GM08714 (cell line): ENCODE results near the gene ELL2.
A peak's percentile ranks its signal among the peaks of the same experiment; 100 is the strongest.

ENCODE experiments used
- H3K4me3 ChIP-seq: fragments of 200-500 bp; sonication (Bioruptor generic); 2 replicates; pipeline ENCODE4 v1.5.1; 2014; ENCODE audit warnings: mild to moderate bottlenecking, low read length, inconsistent platforms
- ZNF274 ChIP-seq: IDR thresholded peaks from 2 replicates; pipeline ENCODE4 v1.6.1; 2012; ENCODE audit warnings: mild to moderate bottlenecking, low read depth, low read length

Gene ELL2

GRCh38 chr5:95884017-95884325 is 77.7 kb downstream of the ELL2 start:
- TF ChIP-seq ZNF274 = no peak
- H3K4me3 ChIP-seq = peak overlapping the region; percentile 22; the same call in 1 of the 2 replicates

DNA sequence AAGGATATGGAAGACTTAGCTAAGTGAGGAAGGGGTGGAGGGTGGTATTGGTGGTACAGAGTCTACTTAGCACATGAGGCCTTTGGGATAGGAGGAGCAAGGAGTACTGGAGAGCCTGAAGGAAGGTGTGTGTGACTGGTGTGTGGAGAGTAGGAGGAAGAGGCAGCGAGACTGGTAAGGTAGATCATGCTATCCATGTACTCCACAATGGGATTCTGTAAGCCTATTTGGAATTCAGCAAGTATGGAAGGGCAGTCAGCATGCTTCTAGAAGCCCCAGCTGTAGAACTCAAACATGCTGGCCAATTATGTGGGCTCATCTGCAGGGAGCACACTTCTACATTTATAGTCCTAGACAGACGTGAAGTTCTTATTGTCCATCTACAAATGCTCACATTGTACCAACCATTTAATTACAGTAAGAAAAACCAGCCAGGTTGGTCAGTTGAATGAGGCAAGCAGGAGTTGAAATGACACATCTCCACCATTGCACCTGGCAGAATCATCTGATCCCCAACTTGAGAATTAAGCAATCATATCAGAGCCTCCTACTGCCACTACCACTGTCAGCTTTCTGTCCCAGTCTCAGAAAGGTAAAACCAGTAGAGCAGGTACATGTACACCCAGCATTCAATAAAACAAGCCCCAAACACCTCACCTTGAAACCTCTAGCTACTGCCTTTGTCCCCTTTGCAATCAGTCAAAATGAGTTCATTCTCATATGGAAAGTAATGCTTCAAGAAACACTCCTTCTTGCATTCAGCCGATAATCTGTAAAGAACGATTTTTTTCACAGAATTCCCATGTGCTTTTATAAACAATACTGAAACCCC is 78.2 kb downstream of the ELL2 start:
- TF ChIP-seq ZNF274 = no peak

DNA sequence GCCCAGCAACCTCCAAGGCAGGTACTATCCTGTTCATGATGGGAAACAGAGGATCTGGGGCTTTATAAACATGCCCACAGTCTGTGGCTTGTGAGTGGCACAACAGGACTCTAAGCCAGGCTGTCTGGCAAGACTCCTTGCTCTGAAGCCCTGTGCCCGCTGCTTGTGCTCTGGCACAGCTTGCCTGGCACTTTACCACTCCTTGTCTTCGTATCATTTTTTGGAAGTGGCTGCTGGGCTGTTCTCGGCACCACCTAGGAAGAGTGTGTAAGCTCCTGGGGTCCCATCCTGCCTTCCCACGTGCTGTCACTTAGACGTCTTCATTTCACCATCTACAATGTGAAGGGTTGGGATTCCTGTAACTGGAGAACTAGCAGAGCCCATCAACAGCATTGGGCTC is 79.8 kb downstream of the ELL2 start:
- TF ChIP-seq ZNF274 = no peak
- no peak overlapping the region for H3K4me3 ChIP-seq

More for the DNA sequence above, 78.2 kb downstream of the ELL2 start:
- peak overlapping the region; percentile 22; the same call in 1 of the 2 replicates for H3K4me3 ChIP-seq

GRCh38 chr5:95880081-95880926 is 81.3 kb downstream of the ELL2 start:
- H3K4me3 ChIP-seq = no peak overlapping the region
- TF ChIP-seq ZNF274 = no peak

- TF ChIP-seq ZNF274 = no peak
- no peak overlapping the region for H3K4me3 ChIP-seq
Observed at GRCh38 chr5:95879661-95880060, 82.0 kb downstream of the ELL2 start.

DNA sequence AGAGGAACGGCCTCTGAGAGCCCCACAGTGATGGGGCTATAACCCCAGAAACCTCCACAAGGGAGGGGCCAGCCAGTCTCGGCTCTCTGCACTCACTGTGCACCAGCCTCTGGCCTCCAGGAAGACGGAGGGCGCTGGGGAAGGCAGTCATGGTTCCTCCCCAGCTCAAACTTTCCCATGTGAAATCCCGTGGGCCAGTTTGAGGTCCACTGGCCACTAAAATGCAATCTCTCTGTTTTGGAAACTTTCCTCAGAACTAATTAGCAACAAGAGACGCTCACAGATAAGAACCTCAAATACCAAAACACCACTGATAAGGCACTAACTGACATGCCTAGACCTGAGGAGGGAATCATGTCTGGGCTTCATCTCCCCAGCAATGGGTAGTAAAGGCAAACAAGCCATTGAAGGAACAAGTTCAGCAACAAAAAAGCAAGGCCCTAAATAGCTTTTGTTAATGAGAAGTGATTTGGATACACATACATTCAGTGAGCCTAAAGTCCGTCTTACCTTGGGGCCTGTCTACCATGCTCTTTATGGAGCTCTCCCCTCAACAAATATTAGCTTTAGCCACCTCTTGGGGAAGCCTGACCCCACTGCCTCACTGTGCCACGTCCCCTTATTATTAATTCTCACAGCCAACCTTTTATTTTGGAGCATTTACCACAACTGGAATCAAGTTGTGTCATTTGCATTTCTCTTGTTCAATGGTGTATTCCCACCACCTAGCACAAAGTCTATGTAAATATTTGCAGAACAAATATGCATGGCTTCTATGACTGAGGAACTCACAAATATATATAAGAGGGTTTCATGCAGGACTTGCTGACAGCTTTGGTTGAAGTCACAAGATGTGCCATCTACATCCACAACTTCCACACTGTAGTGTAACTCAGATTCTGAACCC is 83.0 kb downstream of the ELL2 start:
- no peak overlapping the region for H3K4me3 ChIP-seq
- TF ChIP-seq ZNF274 = no peak

- no peak overlapping the region for H3K4me3 ChIP-seq
- no peak for TF ChIP-seq ZNF274
Observed at GRCh38 chr5:95876782-95877181, 84.9 kb downstream of the ELL2 start.

GRCh38 chr5:95874246-95874645 is 87.4 kb downstream of the ELL2 start:
- no peak overlapping the region for H3K4me3 ChIP-seq
- TF ChIP-seq ZNF274 = no peak

- no peak for TF ChIP-seq ZNF274
- no peak overlapping the region for H3K4me3 ChIP-seq
Observed at GRCh38 chr5:95873351-95873750, 88.3 kb downstream of the ELL2 start.

- no peak overlapping the region for H3K4me3 ChIP-seq
- TF ChIP-seq ZNF274 = no peak
Observed at GRCh38 chr5:95872346-95873268, 89.0 kb downstream of the ELL2 start.

- no peak overlapping the region for H3K4me3 ChIP-seq
- no peak for TF ChIP-seq ZNF274
Observed at GRCh38 chr5:95871146-95871806, 90.4 kb downstream of the ELL2 start.

- no peak for TF ChIP-seq ZNF274
- H3K4me3 ChIP-seq = peak overlapping the region; percentile 13; the same call in 1 of the 2 replicates
Observed at GRCh38 chr5:95870105-95870672, 91.5 kb downstream of the ELL2 start.

DNA sequence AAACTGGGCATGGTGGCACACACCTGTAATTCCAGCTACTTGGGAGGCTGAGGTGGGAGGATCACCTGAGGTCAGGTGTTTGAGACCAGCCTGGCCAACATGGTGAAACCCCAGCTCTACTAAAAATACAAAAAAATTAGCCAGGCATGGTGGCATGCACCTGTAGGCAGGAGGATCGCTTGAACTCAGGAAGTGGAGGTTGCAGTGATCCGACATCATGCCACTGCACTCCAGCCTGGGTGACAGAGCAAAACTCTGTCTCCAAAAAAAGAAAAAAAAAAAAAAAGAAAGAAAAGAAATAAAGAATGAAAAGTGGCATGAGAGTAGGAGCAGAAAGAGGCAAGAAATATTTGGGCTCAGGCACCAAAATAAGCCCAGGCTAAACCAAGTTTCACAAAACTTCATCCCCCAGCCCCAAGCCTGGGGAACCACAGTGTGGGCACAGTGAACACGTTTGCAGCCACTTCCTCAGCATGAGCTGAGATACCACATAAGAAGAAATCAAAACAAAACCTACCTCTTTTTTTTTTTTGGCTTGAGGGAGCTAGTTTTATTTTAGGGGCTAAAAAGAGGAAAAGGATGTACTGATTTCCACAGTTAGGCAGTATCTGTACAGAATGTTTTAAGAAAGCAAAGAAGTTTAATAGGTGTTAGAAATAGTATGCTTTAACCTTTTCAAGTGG is 92.3 kb downstream of the ELL2 start:
- H3K4me3 ChIP-seq = peak overlapping the region; percentile 40; the same call in 1 of the 2 replicates
